SK-N-SH (cell line): ENCODE results near the gene PRPF18.

ENCODE experiments used
- CHD2 ChIP-seq: fragments of 150-350 bp; IDR thresholded peaks from 2 replicates; pipeline ENCODE4 v1.6.1; 2018; ENCODE audit warnings: low read length; ENCODE audit not compliant: partially characterized antibody
- FOSL2 ChIP-seq: IDR thresholded peaks from 2 replicates; pipeline ENCODE4 v1.4.0; 2012; ENCODE audit warnings: low read depth, mild to moderate bottlenecking, moderate library complexity, borderline replicate concordance
- JUND ChIP-seq: IDR thresholded peaks from 2 replicates; pipeline ENCODE4 v1.4.0; 2012
- MEF2A ChIP-seq: IDR thresholded peaks from 2 replicates; pipeline ENCODE4 v1.4.0; 2012; ENCODE audit warnings: low read depth, borderline replicate concordance
- NRF1 ChIP-seq: IDR thresholded peaks from 2 replicates; pipeline ENCODE4 v1.6.1; 2012; ENCODE audit warnings: low read depth, mild to moderate bottlenecking, low read length
- RAD21 ChIP-seq: IDR thresholded peaks from 2 replicates; pipeline ENCODE4 v1.6.1; 2012; ENCODE audit warnings: mild to moderate bottlenecking, low read length
- RFX5 ChIP-seq: IDR thresholded peaks from 2 replicates; pipeline ENCODE4 v1.6.1; 2012; ENCODE audit warnings: mild to moderate bottlenecking, improper control_type of control experiment, low read length
- TF ChIP-seq, protein P1 (sequence below): fragments of 150-350 bp; IDR thresholded peaks from 2 replicates; pipeline ENCODE4 v1.6.1; 2017; ENCODE audit warnings: antibody characterized with exemption, low read length, low read depth, borderline replicate concordance
- TF ChIP-seq, protein P2 (sequence below): fragments of 200-600 bp; sonication (generic); IDR thresholded peaks from 2 replicates; pipeline ENCODE4 v1.6.1; 2017; ENCODE audit warnings: antibody characterized with exemption, mild to moderate bottlenecking, moderate library complexity
- TF ChIP-seq, protein P3 (sequence below): IDR thresholded peaks from 2 replicates; pipeline ENCODE4 v1.4.0; 2012; ENCODE audit warnings: low read depth, borderline replicate concordance

DNA sequence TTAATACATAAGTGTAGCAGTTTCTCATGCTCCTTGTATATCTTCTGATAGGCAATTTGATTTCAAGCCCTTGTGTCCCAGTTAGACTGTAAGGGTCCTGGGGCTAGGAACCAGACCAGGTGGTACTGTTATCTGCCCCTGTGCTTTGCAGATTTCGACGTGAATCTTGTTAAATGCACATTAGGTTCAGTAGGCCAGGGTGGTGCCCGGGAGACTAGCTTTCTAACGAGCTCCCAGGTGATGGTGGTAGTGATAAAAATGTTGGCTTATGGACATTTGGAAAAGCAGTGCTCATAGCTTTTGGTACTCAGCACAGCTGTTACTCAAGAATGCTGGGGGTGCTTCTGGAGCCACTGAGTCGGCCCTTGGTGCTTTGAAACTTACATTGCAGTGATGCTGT is 64.2 kb downstream of the PRPF18 start:
- TF ChIP-seq RAD21, result no peak
- TF ChIP-seq, protein P1, sequence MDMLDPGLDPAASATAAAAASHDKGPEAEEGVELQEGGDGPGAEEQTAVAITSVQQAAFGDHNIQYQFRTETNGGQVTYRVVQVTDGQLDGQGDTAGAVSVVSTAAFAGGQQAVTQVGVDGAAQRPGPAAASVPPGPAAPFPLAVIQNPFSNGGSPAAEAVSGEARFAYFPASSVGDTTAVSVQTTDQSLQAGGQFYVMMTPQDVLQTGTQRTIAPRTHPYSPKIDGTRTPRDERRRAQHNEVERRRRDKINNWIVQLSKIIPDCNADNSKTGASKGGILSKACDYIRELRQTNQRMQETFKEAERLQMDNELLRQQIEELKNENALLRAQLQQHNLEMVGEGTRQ, result no peak
- TF ChIP-seq, protein P2, sequence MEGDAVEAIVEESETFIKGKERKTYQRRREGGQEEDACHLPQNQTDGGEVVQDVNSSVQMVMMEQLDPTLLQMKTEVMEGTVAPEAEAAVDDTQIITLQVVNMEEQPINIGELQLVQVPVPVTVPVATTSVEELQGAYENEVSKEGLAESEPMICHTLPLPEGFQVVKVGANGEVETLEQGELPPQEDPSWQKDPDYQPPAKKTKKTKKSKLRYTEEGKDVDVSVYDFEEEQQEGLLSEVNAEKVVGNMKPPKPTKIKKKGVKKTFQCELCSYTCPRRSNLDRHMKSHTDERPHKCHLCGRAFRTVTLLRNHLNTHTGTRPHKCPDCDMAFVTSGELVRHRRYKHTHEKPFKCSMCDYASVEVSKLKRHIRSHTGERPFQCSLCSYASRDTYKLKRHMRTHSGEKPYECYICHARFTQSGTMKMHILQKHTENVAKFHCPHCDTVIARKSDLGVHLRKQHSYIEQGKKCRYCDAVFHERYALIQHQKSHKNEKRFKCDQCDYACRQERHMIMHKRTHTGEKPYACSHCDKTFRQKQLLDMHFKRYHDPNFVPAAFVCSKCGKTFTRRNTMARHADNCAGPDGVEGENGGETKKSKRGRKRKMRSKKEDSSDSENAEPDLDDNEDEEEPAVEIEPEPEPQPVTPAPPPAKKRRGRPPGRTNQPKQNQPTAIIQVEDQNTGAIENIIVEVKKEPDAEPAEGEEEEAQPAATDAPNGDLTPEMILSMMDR, result no peak
- no peak for TF ChIP-seq MEF2A
- TF ChIP-seq NRF1, result no peak
- no peak for TF ChIP-seq RFX5
- TF ChIP-seq JUND, result no peak
- TF ChIP-seq, protein P3, sequence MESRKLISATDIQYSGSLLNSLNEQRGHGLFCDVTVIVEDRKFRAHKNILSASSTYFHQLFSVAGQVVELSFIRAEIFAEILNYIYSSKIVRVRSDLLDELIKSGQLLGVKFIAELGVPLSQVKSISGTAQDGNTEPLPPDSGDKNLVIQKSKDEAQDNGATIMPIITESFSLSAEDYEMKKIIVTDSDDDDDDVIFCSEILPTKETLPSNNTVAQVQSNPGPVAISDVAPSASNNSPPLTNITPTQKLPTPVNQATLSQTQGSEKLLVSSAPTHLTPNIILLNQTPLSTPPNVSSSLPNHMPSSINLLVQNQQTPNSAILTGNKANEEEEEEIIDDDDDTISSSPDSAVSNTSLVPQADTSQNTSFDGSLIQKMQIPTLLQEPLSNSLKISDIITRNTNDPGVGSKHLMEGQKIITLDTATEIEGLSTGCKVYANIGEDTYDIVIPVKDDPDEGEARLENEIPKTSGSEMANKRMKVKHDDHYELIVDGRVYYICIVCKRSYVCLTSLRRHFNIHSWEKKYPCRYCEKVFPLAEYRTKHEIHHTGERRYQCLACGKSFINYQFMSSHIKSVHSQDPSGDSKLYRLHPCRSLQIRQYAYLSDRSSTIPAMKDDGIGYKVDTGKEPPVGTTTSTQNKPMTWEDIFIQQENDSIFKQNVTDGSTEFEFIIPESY, result no peak
- no peak for TF ChIP-seq CHD2
- TF ChIP-seq FOSL2, result no peak
